Activated T-helper 9 cell treated with anti-CD3 and anti-CD28 coated beads, Interleukin-2, amount 50 U/mL, for 16 hours (primary cell): ENCODE results near the gene XRCC2.

Source experiments
- DNase-seq: peaks from one replicate; pipeline ENCODE4 v3.0.0-alpha.2; 2020; ENCODE audit warnings: low read depth

The XRCC2 gene

DNA sequence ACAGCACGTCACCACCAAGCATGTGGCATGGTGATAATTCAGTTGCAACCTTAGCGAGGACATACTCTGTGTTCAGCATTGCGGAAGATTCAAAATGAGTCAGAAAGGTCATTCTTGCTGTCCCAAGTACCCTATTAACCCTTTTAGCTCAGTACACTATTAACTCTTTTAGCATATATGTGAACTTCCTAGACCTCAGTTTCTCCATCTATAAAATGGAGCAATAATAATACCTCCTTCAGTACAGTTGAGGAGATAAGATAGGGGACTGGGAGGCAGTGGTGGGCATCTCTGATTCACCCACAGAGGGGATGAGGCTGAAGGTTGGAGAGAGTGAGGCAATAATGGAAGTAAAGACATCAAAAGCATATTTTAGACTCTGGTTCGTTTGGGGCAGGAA, 67.3 kb downstream of the XRCC2 start:
- DNase-seq, result no peak

GRCh38 chr7:152608208-152608607, 67.7 kb downstream of the XRCC2 start:
- no peak for DNase-seq

DNA sequence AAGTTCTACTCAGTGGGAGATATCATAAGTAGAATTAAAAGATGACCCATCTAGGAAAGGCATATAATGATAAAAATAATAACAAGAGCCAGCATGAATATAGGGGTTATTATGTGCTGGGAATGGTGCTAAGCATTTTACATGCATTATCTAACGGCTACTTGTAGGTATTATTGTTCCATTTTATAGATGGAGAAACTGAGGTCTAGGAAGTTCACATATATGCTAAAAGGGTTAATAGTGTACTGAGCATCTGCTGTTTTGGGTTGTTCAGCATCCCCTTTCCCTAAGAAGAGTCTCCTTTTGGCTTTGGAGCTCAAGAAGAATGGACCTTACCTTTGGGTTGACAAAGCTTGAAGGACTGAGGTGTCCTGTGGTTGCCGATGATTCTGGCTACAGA, 68.9 kb downstream of the XRCC2 start:
- DNase-seq, result no peak

DNA sequence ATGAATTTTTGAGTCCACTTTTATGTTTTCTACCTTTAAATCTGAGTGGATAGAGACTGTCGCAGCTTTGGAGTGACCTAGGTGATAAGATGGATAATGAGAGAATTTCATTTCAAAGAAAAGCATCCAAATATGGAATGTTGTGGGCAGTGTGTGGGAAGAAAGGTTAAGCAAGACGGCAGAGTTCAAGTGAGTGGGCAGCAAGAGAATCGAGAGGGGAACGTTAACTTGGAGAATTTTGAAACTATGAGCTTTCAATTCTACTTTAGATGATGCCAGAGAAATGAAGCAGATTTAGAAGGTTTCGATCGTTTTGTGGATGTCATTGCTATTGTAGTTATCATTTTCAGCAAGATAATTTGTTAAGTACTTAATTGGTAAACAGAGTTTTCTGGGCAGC, 73.0 kb downstream of the XRCC2 start:
- DNase-seq, result no peak

GRCh38 chr7:152601305-152601798, 74.6 kb downstream of the XRCC2 start:
- no peak for DNase-seq

DNA sequence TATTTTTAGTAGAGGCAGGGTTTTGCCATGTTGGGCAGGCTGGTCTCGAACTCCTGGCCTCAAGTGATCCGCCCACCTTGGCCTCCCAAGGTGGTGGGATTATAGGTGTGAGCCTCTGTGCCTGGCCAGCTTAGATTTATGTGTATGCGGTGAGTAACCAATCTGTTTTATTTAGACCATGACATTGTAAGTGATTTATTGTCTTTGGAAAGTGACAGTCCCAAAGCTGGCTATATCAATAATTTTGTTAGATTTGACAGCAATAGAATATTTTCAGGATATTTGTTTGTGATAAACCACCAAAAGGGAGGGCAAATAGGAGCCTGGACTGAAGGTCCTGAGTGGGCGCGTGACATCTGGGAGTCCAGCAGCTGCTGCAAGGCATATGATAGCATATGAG, 75.7 kb downstream of the XRCC2 start:
- DNase-seq, result no peak

- DNase-seq, result no peak
Measured at GRCh38 chr7:152597507-152597906, 78.4 kb downstream of the XRCC2 start.

DNA sequence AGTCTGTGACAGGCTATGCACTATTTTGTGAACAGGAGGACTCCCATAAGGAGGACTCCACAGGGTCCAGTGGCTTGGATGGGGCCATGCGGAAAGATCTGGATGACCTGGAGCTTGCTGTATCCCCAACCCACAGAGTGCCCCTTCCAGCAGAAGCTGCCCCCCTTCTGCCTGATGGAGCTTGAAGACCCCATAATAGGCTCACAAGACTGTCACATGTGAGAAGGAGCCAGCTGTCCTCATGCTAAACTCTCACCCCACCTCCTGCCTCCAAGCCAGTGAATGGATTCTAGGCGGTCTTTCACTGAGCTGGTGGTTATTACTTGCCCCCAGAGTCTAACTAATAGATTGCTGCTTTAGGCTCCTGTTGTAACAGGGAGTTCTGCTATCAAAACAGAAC, 79.1 kb downstream of the XRCC2 start:
- no peak for DNase-seq
